K562 (cell line): ENCODE data around the gene ZNF382. TPM values are rescaled to one million over a fixed set of nuclear protein-coding genes. Genes with fewer than 3 reads are reported as not detected.

Source experiments
- CBX5 ChIP-seq: IDR thresholded peaks from 2 replicates; pipeline ENCODE4 v1.6.1; 2014; ENCODE audit warnings: low read depth, borderline replicate concordance
- ELF2 ChIP-seq: fragments of 250-450 bp; sonication (Bioruptor Pico); IDR thresholded peaks from 2 replicates; pipeline ENCODE4 v1.5.0; 2021; ENCODE audit warnings: mild to moderate bottlenecking
- GABPB2 ChIP-seq: fragments of 250-450 bp; sonication (Bioruptor Pico); conservative IDR thresholded peaks from 2 replicates; pipeline ENCODE4 v1.5.1; 2021; ENCODE audit warnings: mild to moderate bottlenecking
- HDGF ChIP-seq: fragments of 450-650 bp; IDR thresholded peaks from 2 replicates; pipeline ENCODE4 v1.6.1; 2016
- MTA3 ChIP-seq: fragments of 450-650 bp; formaldehyde crosslinking; IDR thresholded peaks from 2 replicates; pipeline ENCODE4 v1.6.1; 2017; ENCODE audit warnings: mild to moderate bottlenecking, borderline replicate concordance
- NCOA1 ChIP-seq: fragments of 450-650 bp; IDR thresholded peaks from 2 replicates; pipeline ENCODE4 v1.6.1; 2016; ENCODE audit warnings: low read depth
- PCBP2 ChIP-seq: fragments of 200-400 bp; formaldehyde crosslinking; IDR thresholded peaks from 2 replicates; pipeline ENCODE4 v1.6.1; 2018; ENCODE audit warnings: low read length, low read depth, mild to moderate bottlenecking, moderate library complexity; ENCODE audit not compliant: poor library complexity, severe bottlenecking
- PTTG1 ChIP-seq: fragments of 450-650 bp; IDR thresholded peaks from 2 replicates; pipeline ENCODE4 v1.6.1; 2016; ENCODE audit warnings: low read depth, mild to moderate bottlenecking, missing genetic modification characterization, missing compliant biosample characterization
- RBM17 ChIP-seq: fragments of 200-400 bp; formaldehyde crosslinking; IDR thresholded peaks from 2 replicates; pipeline ENCODE4 v1.6.1; 2017; ENCODE audit warnings: low read depth, mild to moderate bottlenecking, low read length, borderline replicate concordance
- SMARCC2 ChIP-seq: fragments of 450-650 bp; IDR thresholded peaks from 2 replicates; pipeline ENCODE4 v1.6.1; 2017; ENCODE audit warnings: antibody characterized with exemption, moderate library complexity, mild to moderate bottlenecking, low read depth
- STAG1 ChIP-seq: sonication (generic); formaldehyde crosslinking; IDR thresholded peaks from 2 replicates; pipeline ENCODE4 v1.5.0; 2020; ENCODE audit warnings: missing genetic modification reagents, borderline replicate concordance
- TBP ChIP-seq: optimal IDR thresholded peaks from 2 replicates; pipeline ENCODE3; 2011; ENCODE audit warnings: low read depth, low read length, improper control_type of control experiment
- TCF3 ChIP-seq: sonication (generic); formaldehyde crosslinking; IDR thresholded peaks from 2 replicates; pipeline ENCODE4 v1.4.0; 2020; ENCODE audit warnings: mild to moderate bottlenecking, missing genetic modification reagents
- ZNF431 ChIP-seq: sonication (generic); formaldehyde crosslinking; IDR thresholded peaks from 2 replicates; pipeline ENCODE4 v1.8.0; 2022; ENCODE audit warnings: mild to moderate bottlenecking, missing genetic modification reagents
- polyA plus RNA-seq, 8 experiments: library from polyadenylated mRNA; depleted of rRNA in 4 of 8; stranded (reverse) in 5 of 8; unstranded in 3 of 8; fragments of >200 nt; fragmentation: Nextera tagmentation in 2 of 8; fragmentation: Illumina TruSeq in 1 of 8; extraction: Ambion mirVana in 2 of 8; extraction: Trizol in 1 of 8; gene quantifications; 2 replicates each; pipeline versions ENCODE4 v1.2.1 to v1.2.3, GENCODE V29; 2011 to 2014; ENCODE audit warnings: inconsistent platforms in 1 of 8, missing spikeins in 1 of 8
- total RNA-seq, 7 experiments: library from RNA; depleted of rRNA in 6 of 7; stranded (reverse); fragments of >200 nt in 6 of 7; fragmentation: Illumina TruSeq in 2 of 7; extraction: Trizol in 2 of 7; gene quantifications; 2 replicates each; pipeline versions ENCODE4 v1.2.1 to v1.2.3, GENCODE V29; 2011 to 2021; ENCODE audit warnings: low replicate concordance in 1 of 7
- TF ChIP-seq, protein P1 (sequence below): sonication (generic); formaldehyde crosslinking; IDR thresholded peaks from 2 replicates; pipeline ENCODE4 v1.8.0; 2022; ENCODE audit warnings: mild to moderate bottlenecking, missing genetic modification reagents
- TF ChIP-seq, protein P2 (sequence below): fragments of 450-650 bp; IDR thresholded peaks from 2 replicates; pipeline ENCODE4 v1.6.1; 2016; ENCODE audit warnings: borderline replicate concordance
- TF ChIP-seq, protein P3 (sequence below): sonication (generic); formaldehyde crosslinking; IDR thresholded peaks from 2 replicates; pipeline ENCODE4 v1.8.0; 2023; ENCODE audit warnings: missing genetic modification reagents, mild to moderate bottlenecking, borderline replicate concordance
- TF ChIP-seq, protein P4 (sequence below): fragments of 250-450 bp; sonication (Bioruptor Pico); IDR thresholded peaks from 2 replicates; pipeline ENCODE4 v1.5.1; 2021; ENCODE audit warnings: mild to moderate bottlenecking

The ZNF382 gene
- total and polyA plus RNA-seq, 9 of the 15 experiments (the other 6 are each of a cell fraction or from before 2014, with no cell fraction given): 0.04 to 0.27 (median 0.16) TPM; not detected in 5

DNA sequence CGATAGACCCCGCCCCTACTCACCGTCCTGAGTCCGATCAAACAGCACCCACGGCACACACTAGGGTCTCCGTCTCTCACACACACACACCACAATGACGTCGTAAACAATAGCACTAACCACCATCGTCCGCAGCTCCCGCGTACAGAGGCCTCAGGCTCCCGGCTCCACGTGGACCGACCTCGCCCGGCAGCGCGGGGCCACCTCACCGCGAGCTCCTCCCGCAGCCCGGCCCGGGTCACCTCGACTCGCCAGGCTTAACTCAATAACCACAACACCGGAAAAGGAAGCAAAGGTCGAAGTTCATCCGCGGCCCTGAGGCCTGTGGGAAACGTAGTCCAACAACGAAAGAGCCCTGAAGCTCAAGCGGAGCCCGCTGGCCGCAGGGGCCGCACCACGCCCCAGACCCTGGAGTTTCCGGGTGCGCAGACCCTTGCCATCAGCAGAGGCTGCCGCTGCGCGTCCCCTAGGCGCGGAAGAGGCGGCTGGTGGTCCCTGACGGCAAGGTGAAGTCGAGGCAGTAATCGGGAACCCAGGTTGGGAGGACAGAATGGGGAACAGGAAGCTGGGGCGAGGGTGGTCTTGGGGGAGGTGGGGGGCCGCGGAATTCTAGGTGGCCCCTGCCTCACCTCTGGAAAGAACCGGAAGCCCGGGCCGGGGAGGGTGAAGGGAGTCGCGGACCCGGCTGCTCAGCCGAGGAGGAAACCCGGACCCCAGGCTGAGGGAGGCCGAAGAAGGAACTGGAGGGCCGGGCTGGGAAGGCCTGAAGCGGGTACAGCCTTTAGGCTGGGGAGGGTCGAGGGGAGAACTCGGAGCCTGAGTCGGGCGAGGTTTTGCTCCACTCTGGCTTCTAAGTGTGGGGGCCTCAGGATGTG, 31.9 kb upstream of the ZNF382 start, which contains the start of gene ZNF529 (continued):
- TF ChIP-seq TCF3 (CRISPR knock-in tag) (peak; percentile 13), TBP (peak; percentile 71), HDGF (no peak), PTTG1 (tag) (no peak), RBM17 (no peak), ELF2 (CRISPR knock-in tag) (0 out of 2 replicates have a peak, but pooled peaks have one; percentile 55), GABPB2 (CRISPR knock-in tag) (no peak), MTA3 (peak; percentile 78), ZNF431 (CRISPR knock-in tag) (no peak; the same call in 1 of the 2 replicates), SMARCC2 (no peak), CBX5 (no peak), STAG1 (no peak), PCBP2 (no peak), NCOA1 (peak; percentile 63; the same call in 1 of the 2 replicates)
- TF ChIP-seq, protein P1, sequence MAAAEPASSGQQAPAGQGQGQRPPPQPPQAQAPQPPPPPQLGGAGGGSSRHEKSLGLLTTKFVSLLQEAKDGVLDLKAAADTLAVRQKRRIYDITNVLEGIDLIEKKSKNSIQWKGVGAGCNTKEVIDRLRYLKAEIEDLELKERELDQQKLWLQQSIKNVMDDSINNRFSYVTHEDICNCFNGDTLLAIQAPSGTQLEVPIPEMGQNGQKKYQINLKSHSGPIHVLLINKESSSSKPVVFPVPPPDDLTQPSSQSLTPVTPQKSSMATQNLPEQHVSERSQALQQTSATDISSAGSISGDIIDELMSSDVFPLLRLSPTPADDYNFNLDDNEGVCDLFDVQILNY (CRISPR knock-in tag): no peak
- TF ChIP-seq, protein P2, sequence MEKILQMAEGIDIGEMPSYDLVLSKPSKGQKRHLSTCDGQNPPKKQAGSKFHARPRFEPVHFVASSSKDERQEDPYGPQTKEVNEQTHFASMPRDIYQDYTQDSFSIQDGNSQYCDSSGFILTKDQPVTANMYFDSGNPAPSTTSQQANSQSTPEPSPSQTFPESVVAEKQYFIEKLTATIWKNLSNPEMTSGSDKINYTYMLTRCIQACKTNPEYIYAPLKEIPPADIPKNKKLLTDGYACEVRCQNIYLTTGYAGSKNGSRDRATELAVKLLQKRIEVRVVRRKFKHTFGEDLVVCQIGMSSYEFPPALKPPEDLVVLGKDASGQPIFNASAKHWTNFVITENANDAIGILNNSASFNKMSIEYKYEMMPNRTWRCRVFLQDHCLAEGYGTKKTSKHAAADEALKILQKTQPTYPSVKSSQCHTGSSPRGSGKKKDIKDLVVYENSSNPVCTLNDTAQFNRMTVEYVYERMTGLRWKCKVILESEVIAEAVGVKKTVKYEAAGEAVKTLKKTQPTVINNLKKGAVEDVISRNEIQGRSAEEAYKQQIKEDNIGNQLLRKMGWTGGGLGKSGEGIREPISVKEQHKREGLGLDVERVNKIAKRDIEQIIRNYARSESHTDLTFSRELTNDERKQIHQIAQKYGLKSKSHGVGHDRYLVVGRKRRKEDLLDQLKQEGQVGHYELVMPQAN: peak; percentile 98
- TF ChIP-seq, protein P3, sequence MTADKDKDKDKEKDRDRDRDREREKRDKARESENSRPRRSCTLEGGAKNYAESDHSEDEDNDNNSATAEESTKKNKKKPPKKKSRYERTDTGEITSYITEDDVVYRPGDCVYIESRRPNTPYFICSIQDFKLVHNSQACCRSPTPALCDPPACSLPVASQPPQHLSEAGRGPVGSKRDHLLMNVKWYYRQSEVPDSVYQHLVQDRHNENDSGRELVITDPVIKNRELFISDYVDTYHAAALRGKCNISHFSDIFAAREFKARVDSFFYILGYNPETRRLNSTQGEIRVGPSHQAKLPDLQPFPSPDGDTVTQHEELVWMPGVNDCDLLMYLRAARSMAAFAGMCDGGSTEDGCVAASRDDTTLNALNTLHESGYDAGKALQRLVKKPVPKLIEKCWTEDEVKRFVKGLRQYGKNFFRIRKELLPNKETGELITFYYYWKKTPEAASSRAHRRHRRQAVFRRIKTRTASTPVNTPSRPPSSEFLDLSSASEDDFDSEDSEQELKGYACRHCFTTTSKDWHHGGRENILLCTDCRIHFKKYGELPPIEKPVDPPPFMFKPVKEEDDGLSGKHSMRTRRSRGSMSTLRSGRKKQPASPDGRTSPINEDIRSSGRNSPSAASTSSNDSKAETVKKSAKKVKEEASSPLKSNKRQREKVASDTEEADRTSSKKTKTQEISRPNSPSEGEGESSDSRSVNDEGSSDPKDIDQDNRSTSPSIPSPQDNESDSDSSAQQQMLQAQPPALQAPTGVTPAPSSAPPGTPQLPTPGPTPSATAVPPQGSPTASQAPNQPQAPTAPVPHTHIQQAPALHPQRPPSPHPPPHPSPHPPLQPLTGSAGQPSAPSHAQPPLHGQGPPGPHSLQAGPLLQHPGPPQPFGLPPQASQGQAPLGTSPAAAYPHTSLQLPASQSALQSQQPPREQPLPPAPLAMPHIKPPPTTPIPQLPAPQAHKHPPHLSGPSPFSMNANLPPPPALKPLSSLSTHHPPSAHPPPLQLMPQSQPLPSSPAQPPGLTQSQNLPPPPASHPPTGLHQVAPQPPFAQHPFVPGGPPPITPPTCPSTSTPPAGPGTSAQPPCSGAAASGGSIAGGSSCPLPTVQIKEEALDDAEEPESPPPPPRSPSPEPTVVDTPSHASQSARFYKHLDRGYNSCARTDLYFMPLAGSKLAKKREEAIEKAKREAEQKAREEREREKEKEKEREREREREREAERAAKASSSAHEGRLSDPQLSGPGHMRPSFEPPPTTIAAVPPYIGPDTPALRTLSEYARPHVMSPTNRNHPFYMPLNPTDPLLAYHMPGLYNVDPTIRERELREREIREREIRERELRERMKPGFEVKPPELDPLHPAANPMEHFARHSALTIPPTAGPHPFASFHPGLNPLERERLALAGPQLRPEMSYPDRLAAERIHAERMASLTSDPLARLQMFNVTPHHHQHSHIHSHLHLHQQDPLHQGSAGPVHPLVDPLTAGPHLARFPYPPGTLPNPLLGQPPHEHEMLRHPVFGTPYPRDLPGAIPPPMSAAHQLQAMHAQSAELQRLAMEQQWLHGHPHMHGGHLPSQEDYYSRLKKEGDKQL (CRISPR knock-in tag): no peak
- TF ChIP-seq, protein P4, sequence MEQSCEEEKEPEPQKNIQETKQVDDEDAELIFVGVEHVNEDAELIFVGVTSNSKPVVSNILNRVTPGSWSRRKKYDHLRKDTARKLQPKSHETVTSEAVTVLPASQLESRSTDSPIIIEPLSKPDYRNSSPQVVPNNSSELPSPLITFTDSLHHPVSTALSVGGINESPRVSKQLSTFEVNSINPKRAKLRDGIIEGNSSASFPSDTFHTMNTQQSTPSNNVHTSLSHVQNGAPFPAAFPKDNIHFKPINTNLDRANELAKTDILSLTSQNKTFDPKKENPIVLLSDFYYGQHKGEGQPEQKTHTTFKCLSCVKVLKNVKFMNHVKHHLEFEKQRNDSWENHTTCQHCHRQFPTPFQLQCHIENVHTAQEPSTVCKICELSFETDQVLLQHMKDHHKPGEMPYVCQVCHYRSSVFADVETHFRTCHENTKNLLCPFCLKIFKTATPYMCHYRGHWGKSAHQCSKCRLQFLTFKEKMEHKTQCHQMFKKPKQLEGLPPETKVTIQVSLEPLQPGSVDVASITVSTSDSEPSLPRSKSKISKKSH: 0 out of 2 replicates have a peak, but pooled peaks have one; percentile 7
